ENCODE data around the gene CCDC91. TPM values are rescaled to one million over a fixed set of nuclear protein-coding genes. Genes with fewer than 3 reads are reported as not detected.
"Not testable (repeated sequence)": the region's sequence is repeated elsewhere in the genome, so short reads cannot be mapped to it uniquely, and the experiment has no call there.

The CCDC91 gene
- total RNA-seq, 4 donors from 2014 or later = 7.2 to 37.6 (median 22.7) TPM

DNA sequence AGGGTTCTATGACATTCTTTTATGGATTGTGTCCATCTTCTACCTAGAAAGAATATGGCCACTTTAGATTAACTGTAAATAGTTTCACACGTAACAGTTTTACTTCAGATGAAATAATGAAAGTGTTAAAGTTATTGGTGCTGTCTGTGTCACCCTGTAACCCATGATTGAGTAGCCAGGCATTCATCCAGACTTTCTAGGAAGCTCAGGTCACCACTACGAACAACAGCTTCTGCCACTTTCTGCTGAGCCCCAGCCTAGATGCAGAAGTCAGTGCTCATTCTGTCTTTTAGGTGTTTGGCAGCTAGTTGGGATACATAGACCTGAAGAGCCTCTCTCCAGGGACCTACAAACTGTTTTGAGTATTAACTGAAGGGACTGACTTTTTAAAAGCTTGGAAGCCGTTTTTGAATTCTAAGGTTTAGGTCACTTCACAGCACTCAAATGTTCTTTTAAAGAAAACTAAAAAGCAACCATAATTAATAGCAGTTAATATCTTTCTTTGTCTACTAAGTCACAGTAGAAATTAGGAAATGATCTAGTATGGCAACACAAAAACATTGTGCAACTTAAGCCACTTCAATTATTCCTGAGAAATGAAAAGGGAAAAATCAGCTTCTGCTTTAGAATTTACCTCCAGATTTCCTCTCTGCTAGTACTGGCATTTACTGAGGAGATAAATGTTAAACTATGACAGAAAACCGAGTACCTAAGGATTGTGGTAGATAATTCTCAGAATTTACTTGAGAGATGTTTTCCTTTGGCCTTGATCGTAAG lies 266.9 kb downstream of the CCDC91 start:
- DNase-seq = no peak
- intact Hi-C loops (cut with DNase I) = no loop called here
- TF ChIP-seq, protein P1, sequence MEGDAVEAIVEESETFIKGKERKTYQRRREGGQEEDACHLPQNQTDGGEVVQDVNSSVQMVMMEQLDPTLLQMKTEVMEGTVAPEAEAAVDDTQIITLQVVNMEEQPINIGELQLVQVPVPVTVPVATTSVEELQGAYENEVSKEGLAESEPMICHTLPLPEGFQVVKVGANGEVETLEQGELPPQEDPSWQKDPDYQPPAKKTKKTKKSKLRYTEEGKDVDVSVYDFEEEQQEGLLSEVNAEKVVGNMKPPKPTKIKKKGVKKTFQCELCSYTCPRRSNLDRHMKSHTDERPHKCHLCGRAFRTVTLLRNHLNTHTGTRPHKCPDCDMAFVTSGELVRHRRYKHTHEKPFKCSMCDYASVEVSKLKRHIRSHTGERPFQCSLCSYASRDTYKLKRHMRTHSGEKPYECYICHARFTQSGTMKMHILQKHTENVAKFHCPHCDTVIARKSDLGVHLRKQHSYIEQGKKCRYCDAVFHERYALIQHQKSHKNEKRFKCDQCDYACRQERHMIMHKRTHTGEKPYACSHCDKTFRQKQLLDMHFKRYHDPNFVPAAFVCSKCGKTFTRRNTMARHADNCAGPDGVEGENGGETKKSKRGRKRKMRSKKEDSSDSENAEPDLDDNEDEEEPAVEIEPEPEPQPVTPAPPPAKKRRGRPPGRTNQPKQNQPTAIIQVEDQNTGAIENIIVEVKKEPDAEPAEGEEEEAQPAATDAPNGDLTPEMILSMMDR (IDR thresholded peaks at IDR 0.05) = no peak
- TF ChIP-seq POLR2A (IDR thresholded peaks at IDR 0.05) = no peak
- no peak overlapping the region for H3K4me3 ChIP-seq
- no peaks in the 10 kb centered on the region for H3K4me1 ChIP-seq
- H3K36me3 ChIP-seq = peaks cover 0 to 16% (median 0%) of the 10 kb centered on the region in 3 donors
- no peak overlapping the region for H3K27ac ChIP-seq
- WGBS, 2 donors = 76 to 85% methylated on average over 5 of the region's 5 CpGs
- no peaks in the 10 kb centered on the region for H3K27me3 ChIP-seq
- no peaks in the 10 kb centered on the region for H3K9me3 ChIP-seq

- WGBS, 2 donors = 77 to 87% methylated on average over 3 of the region's 3 CpGs
- no peak for DNase-seq
- Histone ChIP-seq H3K27me3 (no peaks in the 10 kb centered on the region), H3K4me3 (no peak overlapping the region), H3K36me3 (peaks cover 0 to 16% (median 0%) of the 10 kb centered on the region in 3 donors), H3K4me1 (no peaks in the 10 kb centered on the region), H3K27ac (no peak overlapping the region), H3K9me3 (no peaks in the 10 kb centered on the region)
- TF ChIP-seq POLR2A (IDR thresholded peaks at IDR 0.05) = no peak
- TF ChIP-seq, protein P1 (IDR thresholded peaks at IDR 0.05) = no peak
- intact Hi-C loops (cut with DNase I) = no loop called here
These were observed 267.5 kb downstream of the CCDC91 start for GRCh38 chr12:28457785-28458184.

GRCh38 chr12:28459481-28459880 lies 269.2 kb downstream of the CCDC91 start:
- DNase-seq = no peak
- no peak overlapping the region for H3K27ac ChIP-seq
- peaks cover 0 to 24% (median 0%) of the 10 kb centered on the region in 3 donors for H3K36me3 ChIP-seq
- H3K4me3 ChIP-seq = no peak overlapping the region
- 49 to 64% methylated on average over 3 of the region's 3 CpGs for WGBS, 2 donors
- intact Hi-C loops (cut with DNase I) = no loop called here
- no peaks in the 10 kb centered on the region for H3K4me1 ChIP-seq
- H3K9me3 ChIP-seq = no peaks in the 10 kb centered on the region
- no peak for TF ChIP-seq POLR2A (IDR thresholded peaks at IDR 0.05)
- TF ChIP-seq, protein P1 (IDR thresholded peaks at IDR 0.05) = no peak
- H3K27me3 ChIP-seq = no peaks in the 10 kb centered on the region

GRCh38 chr12:28460420-28461130 lies 270.3 kb downstream of the CCDC91 start:
- intact Hi-C loops (cut with DNase I) = no loop called here
- no peak for TF ChIP-seq POLR2A (IDR thresholded peaks at IDR 0.05)
- TF ChIP-seq, protein P1 (IDR thresholded peaks at IDR 0.05) = no peak
- no peaks in the 10 kb centered on the region for H3K9me3 ChIP-seq
- H3K27me3 ChIP-seq = no peaks in the 10 kb centered on the region
- 71 to 81% methylated on average over 2 of the region's 2 CpGs for WGBS, 2 donors
- no peaks in the 10 kb centered on the region for H3K4me1 ChIP-seq
- peaks cover 0 to 25% (median 0%) of the 10 kb centered on the region in 3 donors for H3K36me3 ChIP-seq
- no peak overlapping the region for H3K27ac ChIP-seq
- DNase-seq = no peak
- H3K4me3 ChIP-seq = no peak overlapping the region

- intact Hi-C loops (cut with DNase I) = no loop called here
- no peak for DNase-seq
- TF ChIP-seq, protein P1 (IDR thresholded peaks at IDR 0.05) = no peak
- no peak for TF ChIP-seq POLR2A (IDR thresholded peaks at IDR 0.05)
- Histone ChIP-seq H3K27ac (no peak overlapping the region), H3K9me3 (no peaks in the 10 kb centered on the region), H3K27me3 (no peaks in the 10 kb centered on the region), H3K36me3 (peaks cover 0 to 25% (median 0%) of the 10 kb centered on the region in 3 donors), H3K4me1 (no peaks in the 10 kb centered on the region), H3K4me3 (no peak overlapping the region)
These were observed 273.1 kb downstream of the CCDC91 start for GRCh38 chr12:28463396-28463795.

- DNase-seq; H3K36me3 ChIP-seq; H3K4me3 ChIP-seq; H3K4me1 ChIP-seq; H3K9me3 ChIP-seq; intact Hi-C loops (cut with DNase I); H3K27ac ChIP-seq; H3K27me3 ChIP-seq: not testable (repeated sequence)
- WGBS, 2 donors = 94% methylated on average over 9 of the region's 9 CpGs
These were observed 281.5 kb downstream of the CCDC91 start for GRCh38 chr12:28471762-28472161.

GRCh38 chr12:28476206-28476605 lies 285.9 kb downstream of the CCDC91 start:
- H3K27me3 ChIP-seq; H3K4me1 ChIP-seq; H3K36me3 ChIP-seq; intact Hi-C loops (cut with DNase I); H3K9me3 ChIP-seq; H3K27ac ChIP-seq; DNase-seq; H3K4me3 ChIP-seq: not testable (repeated sequence)
- WGBS, 2 donors = 79 to 92% methylated on average over 3 of the region's 3 CpGs

DNA sequence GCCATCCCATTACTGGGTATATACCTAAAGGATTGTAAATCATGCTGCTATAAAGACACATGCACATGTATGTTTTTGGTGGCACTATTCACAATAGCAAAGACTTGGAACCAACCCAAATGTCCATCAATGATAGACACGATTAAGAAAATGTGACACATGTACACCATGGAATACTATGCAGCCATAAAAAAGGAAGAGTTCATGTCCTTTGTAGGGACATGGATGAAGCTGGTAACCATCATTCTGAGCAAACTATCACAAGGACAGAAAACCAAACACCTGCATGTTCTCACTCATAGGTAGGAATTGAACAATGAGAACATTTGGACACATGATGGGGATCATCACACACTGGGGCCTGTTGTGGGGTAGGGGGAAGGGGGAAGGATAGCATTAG lies 288.8 kb downstream of the CCDC91 start:
- DNase-seq; H3K27me3 ChIP-seq; H3K36me3 ChIP-seq; H3K4me3 ChIP-seq; H3K4me1 ChIP-seq; intact Hi-C loops (cut with DNase I); H3K27ac ChIP-seq; H3K9me3 ChIP-seq: not testable (repeated sequence)
- 76 to 100% methylated on average over 1 of the region's 1 CpG for WGBS, 2 donors
